Measurements from ENCODE around the gene MYO3B.
"Not testable (repeated sequence)": the region's sequence is repeated elsewhere in the genome, so short reads cannot be mapped to it uniquely, and the experiment has no call there.

Gene MYO3B

GRCh38 chr2:170665743-170666142, 487.8 kb downstream of the MYO3B start:
- DNase-seq, result no peak

GRCh38 chr2:170669909-170670308, 492.0 kb downstream of the MYO3B start:
- no peak for DNase-seq

- DNase-seq, result no peak
These were observed 492.7 kb downstream of the MYO3B start for GRCh38 chr2:170670651-170671050.

GRCh38 chr2:170671079-170671478, 493.1 kb downstream of the MYO3B start:
- no peak for DNase-seq

- not testable (repeated sequence) for DNase-seq
These were observed 496.3 kb downstream of the MYO3B start for GRCh38 chr2:170674282-170674681.

- no peak for DNase-seq
These were observed 497.8 kb downstream of the MYO3B start for GRCh38 chr2:170675701-170676100.

- DNase-seq, result no peak
These were observed 501.7 kb downstream of the MYO3B start for GRCh38 chr2:170679607-170680079.

GRCh38 chr2:170680172-170680941, 502.4 kb downstream of the MYO3B start:
- DNase-seq, result no peak

- DNase-seq, result no peak
These were observed 503.4 kb downstream of the MYO3B start for GRCh38 chr2:170681311-170681710.

GRCh38 chr2:170685591-170685990, 507.6 kb downstream of the MYO3B start:
- DNase-seq, result no peak

- no peak for DNase-seq
These were observed 511.5 kb downstream of the MYO3B start for GRCh38 chr2:170689481-170689880.

GRCh38 chr2:170690640-170691039, 512.7 kb downstream of the MYO3B start:
- DNase-seq, result no peak

GRCh38 chr2:170694316-170694715, 516.4 kb downstream of the MYO3B start:
- no peak for DNase-seq

- DNase-seq, result no peak
These were observed 517.8 kb downstream of the MYO3B start for GRCh38 chr2:170695521-170696410.

GRCh38 chr2:170696948-170697347, 519.0 kb downstream of the MYO3B start:
- DNase-seq, result no peak

GRCh38 chr2:170701011-170701410, 523.1 kb downstream of the MYO3B start:
- no peak for DNase-seq

GRCh38 chr2:170703776-170704476, 526.0 kb downstream of the MYO3B start:
- DNase-seq, result no peak

Data from NCI-H748 treated with DMSO at 0.1 percent for 48 hours (cell line).